ENCODE measurements around the gene RHBDD1.

The RHBDD1 gene

DNA sequence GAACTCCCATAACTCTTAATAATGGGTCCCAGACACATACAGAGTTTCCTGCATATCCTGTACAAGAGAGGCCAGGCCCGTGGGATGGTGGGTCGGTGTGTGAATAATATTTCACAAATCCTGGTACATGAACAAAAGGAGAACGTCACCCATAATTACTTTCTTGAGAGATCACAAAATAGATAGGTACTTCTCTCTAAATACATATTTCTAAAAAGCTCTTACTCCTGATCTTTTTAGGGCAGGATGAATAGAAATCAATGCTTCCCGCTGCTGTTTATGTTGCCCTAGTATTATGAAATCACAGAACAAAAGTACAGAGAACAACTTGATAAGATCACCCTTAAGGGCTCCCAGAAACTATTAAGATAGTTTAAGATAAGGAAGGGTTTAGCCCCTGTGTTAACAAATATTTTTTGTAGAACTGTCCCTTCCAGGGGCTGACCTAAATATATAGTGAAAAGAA lies 41.6 kb upstream of the RHBDD1 start:
- peaks cover 0 to 2% of the 10 kb centered on the region in 2 donors for H3K36me3 ChIP-seq (ENCODE audit: control insufficient read depth in 2 of 2, insufficient read depth in 2 of 2, low read length in 2 of 2)
- peak overlapping the region in 1 of 2 donors; percentile 19 for H3K9ac ChIP-seq (ENCODE audit: low read depth in 1 of 2, low read length in 2 of 2)
- peaks cover 13 to 22% of the 10 kb centered on the region in 2 donors for H3K4me1 ChIP-seq (ENCODE audit: control insufficient read depth in 2 of 2, insufficient read depth in 2 of 2, low read length in 2 of 2)
- H3K27me3 ChIP-seq (ENCODE audit: control insufficient read depth in 2 of 2, insufficient read depth in 2 of 2, low read length in 2 of 2) = no peaks in the 10 kb centered on the region
- H3K27ac ChIP-seq (ENCODE audit: low read depth in 2 of 2, low read length in 2 of 2) = peak overlapping the region; percentile 0 to 61
- H3K9me3 ChIP-seq (ENCODE audit: control insufficient read depth in 2 of 2, low read length in 2 of 2) = no peaks in the 10 kb centered on the region
- peak overlapping the region; percentile 29 to 55 for H3K4me3 ChIP-seq (ENCODE audit: low read length in 2 of 2)

DNA sequence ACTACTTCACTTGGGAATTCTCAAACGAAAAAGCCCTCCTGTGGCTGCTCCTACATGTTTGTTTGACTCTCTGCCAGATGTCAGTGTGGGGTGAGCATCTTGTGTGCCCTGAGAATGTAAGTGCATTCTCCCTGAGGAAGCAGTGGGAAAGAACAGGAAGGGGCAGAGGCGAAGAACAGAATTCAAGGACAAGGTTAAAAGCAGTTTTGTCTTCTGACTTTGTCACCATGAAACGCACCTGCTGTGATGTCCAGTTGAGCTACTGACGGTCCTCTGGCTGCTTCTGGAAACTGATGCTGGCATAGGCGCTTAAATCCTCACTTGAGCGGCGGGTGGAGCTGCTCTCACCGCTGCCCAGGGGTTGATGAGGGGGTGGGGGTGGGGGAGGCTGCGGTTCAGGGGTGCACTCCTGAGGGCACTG lies 41.1 kb upstream of the RHBDD1 start:
- Histone ChIP-seq H3K4me1 (ENCODE audit: control insufficient read depth in 2 of 2, insufficient read depth in 2 of 2, low read length in 2 of 2) (peaks cover 13 to 22% of the 10 kb centered on the region in 2 donors), H3K27me3 (ENCODE audit: control insufficient read depth in 2 of 2, insufficient read depth in 2 of 2, low read length in 2 of 2) (no peaks in the 10 kb centered on the region), H3K4me3 (ENCODE audit: low read length in 2 of 2) (peak overlapping the region; percentile 2 to 55), H3K9me3 (ENCODE audit: control insufficient read depth in 2 of 2, low read length in 2 of 2) (no peaks in the 10 kb centered on the region), H3K27ac (ENCODE audit: low read depth in 2 of 2, low read length in 2 of 2) (peak overlapping the region; percentile 61 to 84), H3K36me3 (ENCODE audit: control insufficient read depth in 2 of 2, insufficient read depth in 2 of 2, low read length in 2 of 2) (peaks cover 0 to 2% of the 10 kb centered on the region in 2 donors), H3K9ac (ENCODE audit: low read depth in 1 of 2, low read length in 2 of 2) (no peak overlapping the region)

DNA sequence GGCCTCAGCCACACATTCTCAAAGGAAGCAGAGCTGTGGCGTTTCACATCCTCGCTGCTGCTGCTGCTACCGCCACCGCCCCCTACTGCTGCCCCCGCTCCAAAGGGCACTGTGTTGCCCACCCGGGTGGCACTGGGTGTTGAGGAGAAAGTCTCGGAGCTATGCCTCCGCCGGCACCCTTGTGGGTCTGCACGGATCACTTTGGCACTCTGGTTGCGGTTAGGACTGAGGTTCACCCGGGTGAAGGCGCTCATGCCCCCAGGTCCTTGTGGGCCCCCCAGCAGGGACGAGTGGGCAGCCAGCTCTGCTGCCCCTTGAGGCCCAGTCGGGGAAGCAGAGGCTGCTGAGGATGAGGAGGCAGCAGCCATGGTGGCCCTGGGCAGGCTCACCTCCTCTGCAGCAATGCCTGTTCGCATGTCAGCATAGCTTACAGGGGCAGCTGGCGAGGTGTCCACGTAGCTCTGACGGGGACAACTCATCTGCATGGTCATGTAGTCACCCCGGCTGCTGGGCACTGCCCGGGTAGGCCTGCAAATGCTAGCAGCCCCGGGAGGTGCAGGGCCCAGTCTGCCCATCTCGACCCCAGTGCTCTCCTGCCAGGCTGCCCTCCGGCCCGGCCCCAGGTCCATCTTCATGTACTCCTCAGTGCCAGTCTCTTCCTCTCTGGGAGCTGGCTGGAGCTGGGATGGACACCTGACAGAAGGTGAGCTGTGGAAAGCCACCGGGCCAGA lies 40.4 kb upstream of the RHBDD1 start:
- Histone ChIP-seq H3K27me3 (ENCODE audit: control insufficient read depth in 2 of 2, insufficient read depth in 2 of 2, low read length in 2 of 2) (no peaks in the 10 kb centered on the region), H3K9me3 (ENCODE audit: control insufficient read depth in 2 of 2, low read length in 2 of 2) (no peaks in the 10 kb centered on the region), H3K9ac (ENCODE audit: low read depth in 1 of 2, low read length in 2 of 2) (peak overlapping the region in 1 of 2 donors; percentile 49), H3K4me1 (ENCODE audit: control insufficient read depth in 2 of 2, insufficient read depth in 2 of 2, low read length in 2 of 2) (peaks cover 17 to 26% of the 10 kb centered on the region in 2 donors), H3K27ac (ENCODE audit: low read depth in 2 of 2, low read length in 2 of 2) (peak overlapping the region; percentile 61 to 84), H3K4me3 (ENCODE audit: low read length in 2 of 2) (peak overlapping the region in 1 of 2 donors; percentile 55), H3K36me3 (ENCODE audit: control insufficient read depth in 2 of 2, insufficient read depth in 2 of 2, low read length in 2 of 2) (peaks cover 0 to 2% of the 10 kb centered on the region in 2 donors)

DNA sequence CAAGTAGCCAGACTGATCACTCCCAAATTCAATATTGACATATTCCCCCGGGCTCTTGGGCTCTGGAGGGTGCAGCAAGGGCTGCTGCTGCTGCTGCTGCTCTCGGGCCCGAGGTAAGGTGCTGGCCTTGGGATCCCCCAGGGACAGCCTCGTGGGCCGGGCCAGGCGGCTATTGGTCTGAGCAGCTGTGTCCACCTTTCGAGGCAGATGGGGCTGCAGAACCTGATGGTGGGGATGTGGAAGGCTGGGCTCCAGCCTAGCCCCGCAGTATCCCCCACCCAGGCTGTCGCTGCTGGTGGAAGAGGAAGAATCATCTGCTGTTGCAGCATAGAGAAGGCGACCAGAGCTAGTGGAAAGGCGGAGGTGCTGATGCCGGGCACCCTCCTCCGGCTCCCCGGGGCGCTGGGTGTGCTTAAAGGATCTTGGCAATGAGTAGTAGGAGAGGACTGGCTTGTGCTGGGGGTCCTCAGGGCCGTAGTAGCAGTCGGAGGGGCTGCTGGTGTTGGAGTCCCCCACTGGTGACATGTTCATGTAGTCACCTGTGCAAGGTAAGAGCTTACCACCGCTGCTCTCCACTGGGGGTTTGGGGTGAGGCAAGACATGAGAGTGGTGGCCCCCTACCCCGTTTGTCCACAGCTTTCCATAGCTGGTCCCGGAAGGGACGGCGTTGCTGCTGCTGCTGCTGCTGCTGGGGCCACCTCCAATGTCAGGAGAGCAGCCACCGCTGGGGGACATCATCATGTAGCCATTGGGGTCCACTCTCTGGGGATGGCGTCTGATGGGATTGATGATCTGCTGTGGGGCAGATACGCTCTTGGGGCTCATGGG lies 39.6 kb upstream of the RHBDD1 start:
- peak overlapping the region in 1 of 2 donors; percentile 41 for H3K9ac ChIP-seq (ENCODE audit: low read depth in 1 of 2, low read length in 2 of 2)

DNA sequence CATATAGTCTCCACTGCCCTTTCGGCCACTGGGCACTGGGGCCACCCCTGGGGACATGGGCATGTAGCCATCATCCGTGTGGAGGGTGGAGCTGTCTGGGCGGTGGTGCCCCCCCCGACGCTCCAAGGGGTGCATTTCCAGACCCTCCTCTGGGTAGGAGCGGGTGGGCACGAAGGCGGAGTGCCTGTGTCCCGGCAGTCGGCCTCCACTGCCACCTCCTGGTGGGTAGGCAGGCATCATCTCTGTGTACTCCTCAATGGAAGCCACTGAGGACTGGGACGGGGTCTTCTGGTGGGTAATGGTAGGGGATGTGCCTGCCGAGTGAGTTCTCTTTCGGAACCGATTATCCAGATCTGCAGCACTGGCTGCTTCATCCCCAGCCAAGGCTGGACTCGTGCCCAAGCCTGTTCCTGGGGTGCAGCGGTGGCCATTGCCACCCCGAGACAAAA lies 39.0 kb upstream of the RHBDD1 start:
- Histone ChIP-seq H3K4me1 (ENCODE audit: control insufficient read depth in 2 of 2, insufficient read depth in 2 of 2, low read length in 2 of 2) (peaks cover 27 to 33% of the 10 kb centered on the region in 2 donors), H3K9ac (ENCODE audit: low read depth in 1 of 2, low read length in 2 of 2) (peak overlapping the region in 1 of 2 donors; percentile 41), H3K27me3 (ENCODE audit: control insufficient read depth in 2 of 2, insufficient read depth in 2 of 2, low read length in 2 of 2) (no peaks in the 10 kb centered on the region), H3K4me3 (ENCODE audit: low read length in 2 of 2) (peak overlapping the region in 1 of 2 donors; percentile 75), H3K9me3 (ENCODE audit: control insufficient read depth in 2 of 2, low read length in 2 of 2) (no peaks in the 10 kb centered on the region), H3K27ac (ENCODE audit: low read depth in 2 of 2, low read length in 2 of 2) (peak overlapping the region; percentile 84), H3K36me3 (ENCODE audit: control insufficient read depth in 2 of 2, insufficient read depth in 2 of 2, low read length in 2 of 2) (peaks cover 0 to 2% of the 10 kb centered on the region in 2 donors)

More for the DNA sequence above, 39.6 kb upstream of the RHBDD1 start:
- Histone ChIP-seq H3K27ac (ENCODE audit: low read depth in 2 of 2, low read length in 2 of 2) (peak overlapping the region; percentile 61 to 84), H3K4me3 (ENCODE audit: low read length in 2 of 2) (peak overlapping the region in 1 of 2 donors; percentile 75), H3K27me3 (ENCODE audit: control insufficient read depth in 2 of 2, insufficient read depth in 2 of 2, low read length in 2 of 2) (no peaks in the 10 kb centered on the region), H3K9me3 (ENCODE audit: control insufficient read depth in 2 of 2, low read length in 2 of 2) (no peaks in the 10 kb centered on the region), H3K36me3 (ENCODE audit: control insufficient read depth in 2 of 2, insufficient read depth in 2 of 2, low read length in 2 of 2) (peaks cover 0 to 2% of the 10 kb centered on the region in 2 donors), H3K4me1 (ENCODE audit: control insufficient read depth in 2 of 2, insufficient read depth in 2 of 2, low read length in 2 of 2) (peaks cover 22 to 30% of the 10 kb centered on the region in 2 donors)

DNA sequence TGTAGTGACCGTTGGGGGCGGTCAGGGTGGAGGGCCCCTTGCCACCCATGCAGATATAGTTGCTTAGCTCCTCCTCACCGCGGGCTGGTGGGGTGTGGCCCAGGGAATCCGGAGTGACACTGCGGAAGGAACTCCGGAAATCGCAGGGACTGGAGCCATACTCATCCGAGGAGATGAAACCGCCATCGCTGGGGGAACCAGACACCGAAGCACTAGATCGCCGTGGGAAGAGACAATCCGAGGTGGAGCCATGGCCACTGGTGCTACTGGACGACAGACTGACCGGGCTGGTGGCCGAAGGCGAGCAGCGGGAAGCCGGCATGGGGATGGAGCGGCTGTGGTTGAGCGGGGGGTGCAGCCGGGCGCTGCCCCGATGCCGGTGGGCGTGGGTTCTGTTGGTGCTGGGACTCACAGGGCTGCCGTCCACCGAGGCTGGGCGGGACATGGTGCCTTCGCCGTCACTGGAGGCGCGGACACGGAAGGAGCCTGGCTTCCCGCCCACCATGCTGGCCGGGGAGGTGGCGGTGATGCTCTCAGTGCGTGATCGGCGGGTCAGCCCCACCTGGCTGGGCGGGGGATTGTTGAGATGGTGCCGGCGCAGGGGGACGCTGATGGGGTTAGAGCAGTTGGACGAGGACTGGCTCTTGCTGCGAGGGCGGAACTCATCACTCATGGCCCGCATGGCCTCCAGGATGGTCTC lies 38.4 kb upstream of the RHBDD1 start:
- H3K9ac ChIP-seq (ENCODE audit: low read depth in 1 of 2, low read length in 2 of 2) = peak overlapping the region in 1 of 2 donors; percentile 73
- H3K9me3 ChIP-seq (ENCODE audit: control insufficient read depth in 2 of 2, low read length in 2 of 2) = no peaks in the 10 kb centered on the region
- H3K4me3 ChIP-seq (ENCODE audit: low read length in 2 of 2) = peak overlapping the region; percentile 75 to 98
- no peaks in the 10 kb centered on the region for H3K27me3 ChIP-seq (ENCODE audit: control insufficient read depth in 2 of 2, insufficient read depth in 2 of 2, low read length in 2 of 2)
- H3K27ac ChIP-seq (ENCODE audit: low read depth in 2 of 2, low read length in 2 of 2) = peak overlapping the region; percentile 84
- peaks cover 23 to 29% of the 10 kb centered on the region in 2 donors for H3K4me1 ChIP-seq (ENCODE audit: control insufficient read depth in 2 of 2, insufficient read depth in 2 of 2, low read length in 2 of 2)
- H3K36me3 ChIP-seq (ENCODE audit: control insufficient read depth in 2 of 2, insufficient read depth in 2 of 2, low read length in 2 of 2) = peaks cover 0 to 2% of the 10 kb centered on the region in 2 donors

DNA sequence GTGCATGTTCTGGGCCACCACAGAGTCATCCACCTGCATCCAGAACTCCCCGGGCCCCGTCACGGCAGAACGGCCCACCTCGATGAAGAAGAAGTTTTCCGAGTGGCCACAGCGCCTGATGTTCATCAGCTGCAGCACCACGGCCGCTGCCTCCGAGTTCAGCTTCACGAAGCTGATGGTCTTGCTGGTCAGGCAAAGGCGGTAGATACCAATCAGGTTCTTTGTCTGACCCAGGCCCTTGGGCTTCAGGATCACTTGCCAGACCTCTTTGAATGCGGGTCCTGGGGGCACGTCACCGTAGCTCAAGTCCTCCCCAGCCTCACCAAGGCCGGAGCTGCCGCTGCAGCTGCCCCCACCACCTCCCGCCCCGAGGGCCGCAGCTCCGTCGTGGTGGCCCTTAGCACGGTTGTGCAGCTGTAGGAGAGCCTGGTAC lies 37.8 kb upstream of the RHBDD1 start:
- H3K4me1 ChIP-seq (ENCODE audit: control insufficient read depth in 2 of 2, insufficient read depth in 2 of 2, low read length in 2 of 2) = peaks cover 23 to 25% of the 10 kb centered on the region in 2 donors
- H3K27ac ChIP-seq (ENCODE audit: low read depth in 2 of 2, low read length in 2 of 2) = peak overlapping the region; percentile 84
- H3K9ac ChIP-seq (ENCODE audit: low read depth in 1 of 2, low read length in 2 of 2) = peak overlapping the region; percentile 38 to 73
- H3K36me3 ChIP-seq (ENCODE audit: control insufficient read depth in 2 of 2, insufficient read depth in 2 of 2, low read length in 2 of 2) = peaks cover 0 to 2% of the 10 kb centered on the region in 2 donors
- H3K9me3 ChIP-seq (ENCODE audit: control insufficient read depth in 2 of 2, low read length in 2 of 2) = no peaks in the 10 kb centered on the region
- H3K4me3 ChIP-seq (ENCODE audit: low read length in 2 of 2) = peak overlapping the region; percentile 75 to 98
- H3K27me3 ChIP-seq (ENCODE audit: control insufficient read depth in 2 of 2, insufficient read depth in 2 of 2, low read length in 2 of 2) = no peaks in the 10 kb centered on the region

DNA sequence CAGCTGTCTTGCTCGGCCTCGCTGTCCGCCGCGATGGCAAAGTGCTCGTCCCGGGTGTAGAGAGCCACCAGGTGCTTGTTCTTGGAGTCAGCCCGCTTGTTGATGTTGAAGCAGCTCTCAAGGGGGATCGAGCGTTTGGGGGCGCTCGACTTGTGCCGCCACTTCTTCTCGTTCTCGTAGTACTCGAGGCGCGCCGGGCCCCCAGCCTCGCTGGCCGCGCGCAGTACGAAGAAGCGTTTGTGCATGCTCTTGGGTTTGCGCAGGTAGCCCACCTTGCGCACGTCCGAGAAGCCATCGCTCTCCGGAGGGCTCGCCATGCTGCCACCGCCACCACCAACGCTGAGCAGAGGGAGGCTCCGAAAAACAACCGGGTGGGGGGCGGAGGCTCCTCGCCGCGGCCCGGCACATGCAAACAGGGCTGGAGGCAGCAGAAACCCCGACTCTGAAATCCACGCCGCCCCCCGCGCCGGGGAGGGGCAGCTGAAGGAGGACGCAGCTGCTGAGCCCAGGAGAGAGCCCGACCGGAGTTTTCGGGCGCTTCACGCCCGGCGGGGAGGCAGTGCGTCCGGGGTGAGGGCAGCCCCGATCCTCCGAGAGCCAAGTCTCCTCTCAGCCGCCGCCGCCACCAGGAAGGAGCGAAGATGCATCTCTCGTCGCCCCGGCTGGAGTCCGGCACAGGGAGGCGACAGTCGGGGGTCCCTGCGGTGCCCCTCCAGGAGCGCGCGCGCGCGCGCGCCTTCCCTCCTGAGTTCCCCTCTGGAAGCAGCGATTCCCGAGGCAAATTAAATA lies 37.2 kb upstream of the RHBDD1 start:
- H3K36me3 ChIP-seq (ENCODE audit: control insufficient read depth in 2 of 2, insufficient read depth in 2 of 2, low read length in 2 of 2) = peaks cover 0 to 2% of the 10 kb centered on the region in 2 donors
- H3K27me3 ChIP-seq (ENCODE audit: control insufficient read depth in 2 of 2, insufficient read depth in 2 of 2, low read length in 2 of 2) = no peaks in the 10 kb centered on the region
- H3K9ac ChIP-seq (ENCODE audit: low read depth in 1 of 2, low read length in 2 of 2) = peak overlapping the region; percentile 60 to 73
- peaks cover 23 to 25% of the 10 kb centered on the region in 2 donors for H3K4me1 ChIP-seq (ENCODE audit: control insufficient read depth in 2 of 2, insufficient read depth in 2 of 2, low read length in 2 of 2)
- H3K27ac ChIP-seq (ENCODE audit: low read depth in 2 of 2, low read length in 2 of 2) = peak overlapping the region; percentile 84
- peak overlapping the region; percentile 75 to 98 for H3K4me3 ChIP-seq (ENCODE audit: low read length in 2 of 2)
- no peaks in the 10 kb centered on the region for H3K9me3 ChIP-seq (ENCODE audit: control insufficient read depth in 2 of 2, low read length in 2 of 2)
